Gastrocnemius medialis (tissue), 4 donors: ENCODE measurements around the gene FOXR1.
"Not testable (repeated sequence)": the region's sequence is repeated elsewhere in the genome, so short reads cannot be mapped to it uniquely, and the experiment has no call there.

Experiments
- POLR2A ChIP-seq, 2 donors: fragments of 450-650 bp; IDR thresholded peaks; one replicate each; pipeline ENCODE4 v1.6.1; 2017; ENCODE audit warnings: antibody characterized with exemption in 2 of 2, mild to moderate bottlenecking in 2 of 2, moderate library complexity in 2 of 2
- TF ChIP-seq, protein P1 (sequence below), 5 experiments: fragments of 450-650 bp in 3 of 5; fragments of 200-600 bp in 2 of 5; sonication (generic) in 2 of 5; IDR thresholded peaks in 4 of 5; conservative IDR thresholded peaks in 1 of 5; 1 replicate in 4 of 5; 2 replicates in 1 of 5; pipeline ENCODE4 v1.5.1; 2016 to 2019; ENCODE audit warnings: antibody characterized with exemption in 5 of 5, mild to moderate bottlenecking in 3 of 5, moderate library complexity in 3 of 5

DNA sequence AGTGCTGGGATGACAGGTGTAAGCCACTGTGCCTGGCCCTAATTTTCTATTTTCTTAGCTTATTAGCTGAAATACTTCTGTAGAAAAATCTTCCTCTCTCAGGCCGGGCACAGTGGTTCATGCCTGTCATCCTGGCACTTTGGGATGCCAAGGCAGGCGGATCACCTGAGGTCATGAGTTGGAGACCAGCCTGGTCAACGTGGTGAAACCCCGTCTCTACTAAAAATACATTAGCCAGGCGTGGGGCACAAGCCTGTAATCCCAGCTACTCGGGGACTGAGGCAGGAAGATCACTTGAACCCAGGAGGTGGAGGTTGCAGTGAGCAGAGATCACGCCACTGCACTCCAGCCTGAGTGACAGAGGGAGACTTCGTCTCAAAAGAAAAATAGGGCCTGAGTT, 12.8 kb downstream of the FOXR1 start:
- TF ChIP-seq, protein P1, sequence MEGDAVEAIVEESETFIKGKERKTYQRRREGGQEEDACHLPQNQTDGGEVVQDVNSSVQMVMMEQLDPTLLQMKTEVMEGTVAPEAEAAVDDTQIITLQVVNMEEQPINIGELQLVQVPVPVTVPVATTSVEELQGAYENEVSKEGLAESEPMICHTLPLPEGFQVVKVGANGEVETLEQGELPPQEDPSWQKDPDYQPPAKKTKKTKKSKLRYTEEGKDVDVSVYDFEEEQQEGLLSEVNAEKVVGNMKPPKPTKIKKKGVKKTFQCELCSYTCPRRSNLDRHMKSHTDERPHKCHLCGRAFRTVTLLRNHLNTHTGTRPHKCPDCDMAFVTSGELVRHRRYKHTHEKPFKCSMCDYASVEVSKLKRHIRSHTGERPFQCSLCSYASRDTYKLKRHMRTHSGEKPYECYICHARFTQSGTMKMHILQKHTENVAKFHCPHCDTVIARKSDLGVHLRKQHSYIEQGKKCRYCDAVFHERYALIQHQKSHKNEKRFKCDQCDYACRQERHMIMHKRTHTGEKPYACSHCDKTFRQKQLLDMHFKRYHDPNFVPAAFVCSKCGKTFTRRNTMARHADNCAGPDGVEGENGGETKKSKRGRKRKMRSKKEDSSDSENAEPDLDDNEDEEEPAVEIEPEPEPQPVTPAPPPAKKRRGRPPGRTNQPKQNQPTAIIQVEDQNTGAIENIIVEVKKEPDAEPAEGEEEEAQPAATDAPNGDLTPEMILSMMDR (IDR thresholded peaks at IDR 0.05 in 4 of 5, conservative IDR thresholded peaks at IDR 0.05 in 1 of 5), result not testable (repeated sequence)
- not testable (repeated sequence) for TF ChIP-seq POLR2A (IDR thresholded peaks at IDR 0.05)
